ENCODE data around the gene IFT20.

DNA sequence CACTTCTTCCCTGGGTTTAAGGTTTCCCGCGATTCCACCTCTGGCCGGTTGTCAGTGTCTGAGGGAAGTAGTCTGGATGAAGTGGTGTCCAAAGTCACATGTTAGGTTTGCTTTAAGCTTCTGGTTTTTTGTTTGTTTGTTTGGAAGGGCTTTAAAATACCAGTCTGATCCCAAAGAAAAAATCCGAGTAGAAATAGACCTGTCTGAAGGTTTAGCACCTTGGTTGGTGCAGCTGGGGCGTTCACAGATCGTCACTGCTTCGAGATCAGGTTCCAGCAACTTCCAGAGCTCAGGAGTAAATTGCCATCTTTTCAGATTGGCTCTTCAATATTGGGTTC is 15.7 kb downstream of the IFT20 start:
- TF ChIP-seq, protein P1, sequence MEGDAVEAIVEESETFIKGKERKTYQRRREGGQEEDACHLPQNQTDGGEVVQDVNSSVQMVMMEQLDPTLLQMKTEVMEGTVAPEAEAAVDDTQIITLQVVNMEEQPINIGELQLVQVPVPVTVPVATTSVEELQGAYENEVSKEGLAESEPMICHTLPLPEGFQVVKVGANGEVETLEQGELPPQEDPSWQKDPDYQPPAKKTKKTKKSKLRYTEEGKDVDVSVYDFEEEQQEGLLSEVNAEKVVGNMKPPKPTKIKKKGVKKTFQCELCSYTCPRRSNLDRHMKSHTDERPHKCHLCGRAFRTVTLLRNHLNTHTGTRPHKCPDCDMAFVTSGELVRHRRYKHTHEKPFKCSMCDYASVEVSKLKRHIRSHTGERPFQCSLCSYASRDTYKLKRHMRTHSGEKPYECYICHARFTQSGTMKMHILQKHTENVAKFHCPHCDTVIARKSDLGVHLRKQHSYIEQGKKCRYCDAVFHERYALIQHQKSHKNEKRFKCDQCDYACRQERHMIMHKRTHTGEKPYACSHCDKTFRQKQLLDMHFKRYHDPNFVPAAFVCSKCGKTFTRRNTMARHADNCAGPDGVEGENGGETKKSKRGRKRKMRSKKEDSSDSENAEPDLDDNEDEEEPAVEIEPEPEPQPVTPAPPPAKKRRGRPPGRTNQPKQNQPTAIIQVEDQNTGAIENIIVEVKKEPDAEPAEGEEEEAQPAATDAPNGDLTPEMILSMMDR (IDR thresholded peaks at IDR 0.05), result no peak
- TF ChIP-seq POLR2A (IDR thresholded peaks at IDR 0.05), result no peak

Measured in thyroid gland (tissue), 4 donors.